Measurements from ENCODE around the gene ANO6. TPM values are rescaled to one million over a fixed set of nuclear protein-coding genes. Genes with fewer than 3 reads are reported as not detected.

Gene ANO6
- total and polyA plus RNA-seq, 2 of the 4 experiments (the other 2 are of a cell fraction), result 21.6 to 41.0 TPM

DNA sequence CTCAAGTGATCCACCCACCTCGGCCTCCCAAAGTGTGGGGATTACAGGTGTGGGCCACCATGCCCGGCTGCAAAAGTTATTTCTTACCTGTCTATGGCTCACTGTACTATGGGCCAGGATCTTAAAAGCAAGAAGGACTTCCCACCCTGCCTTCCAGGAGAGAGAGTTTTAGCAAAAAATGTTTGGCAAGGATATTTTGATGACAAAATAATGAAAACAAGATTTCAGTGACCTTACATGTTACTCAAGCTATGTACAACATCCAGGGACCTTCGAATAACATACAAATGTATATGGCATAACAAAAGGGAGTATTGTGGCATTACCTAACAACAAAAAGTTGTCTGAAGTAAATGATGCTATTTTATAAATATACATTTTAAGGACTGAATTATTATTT lies 55.1 kb downstream of the ANO6 start:
- no peak for DNase-seq
- Histone ChIP-seq H4K91ac (ENCODE audit: insufficient read depth, low read depth, low read length) (no peak overlapping the region), H2AK5ac (ENCODE audit: low read depth, low read length) (no peak overlapping the region), H2BK120ac (ENCODE audit: low read depth, low read length) (no peak overlapping the region), H3K9ac (ENCODE audit: low read depth, low read length) (no peak overlapping the region), H3K4me2 (ENCODE audit: low read depth, low read length) (no peak overlapping the region), H3K4me3 (ENCODE audit: insufficient read depth, low read depth, low read length) (no peak overlapping the region), H4K8ac (ENCODE audit: low read depth in 2 of 2, low read length in 2 of 2) (no peak overlapping the region), H2AFZ (replicated peaks; ENCODE audit: low read length, poor library complexity) (no peak overlapping the region), H2AK9ac (replicated peaks; ENCODE audit: low read depth, low read length, poor library complexity) (no peak overlapping the region), H3K4ac (ENCODE audit: low read depth, low read length) (no peak overlapping the region), H2BK20ac (ENCODE audit: low read depth, low read length) (no peak overlapping the region), H3K27ac (ENCODE audit: insufficient read depth, low read length) (no peak overlapping the region), H2BK15ac (ENCODE audit: low read depth, low read length) (no peak overlapping the region), H3K56ac (ENCODE audit: extremely low read depth, insufficient read depth, low read length) (no peak overlapping the region), H3K9me1 (ENCODE audit: insufficient read depth, low read length) (peaks cover 24% of the 10 kb centered on the region), H3K23ac (ENCODE audit: low read depth, low read length) (no peak overlapping the region), H4K20me1 (ENCODE audit: insufficient read depth, low read length) (peaks cover 18% of the 10 kb centered on the region; the same call in 1 of the 2 replicates), H3K36me3 (ENCODE audit: control insufficient read depth, insufficient read depth, low read length) (no peaks in the 10 kb centered on the region; the same call in 1 of the 2 replicates), H3K4me1 (ENCODE audit: control insufficient read depth, insufficient read depth, low read length) (peaks cover 20% of the 10 kb centered on the region), H3K79me1 (ENCODE audit: low read depth in 1 of 2, low read length in 2 of 2) (peaks cover 33 to 75% of the 10 kb centered on the region in 2 experiments), H2BK5ac (ENCODE audit: low read depth, low read length, poor library complexity, severe bottlenecking) (no peak overlapping the region), H3K14ac (replicated peaks; ENCODE audit: low read depth, low read length) (no peak overlapping the region), H3K27me3 (ENCODE audit: control insufficient read depth, insufficient read depth, low read length) (no peaks in the 10 kb centered on the region), H4K5ac (ENCODE audit: low read depth, low read length) (no peak overlapping the region), H3K9me3 (ENCODE audit: control insufficient read depth, insufficient read depth, low read length) (no peaks in the 10 kb centered on the region), H3K18ac (ENCODE audit: low read depth, low read length) (no peak overlapping the region)
- WGBS, 2 experiments (ENCODE audit: extremely low coverage in 2 of 2, insufficient read length in 1 of 2), result no CpG with 5 or more reads among the region's 3 CpGs
- ChIA-PET CTCF (no interaction called here), POLR2A (ENCODE audit: unreplicated experiment) (no interaction called here)
- no peak for TF ChIP-seq ELK1 (IDR thresholded peaks at IDR 0.05; ENCODE audit: borderline replicate concordance, low read depth, low read length)
- no peak for TF ChIP-seq BHLHE40 (IDR thresholded peaks at IDR 0.05; ENCODE audit: low read depth, low read length)
- TF ChIP-seq CHD1 (IDR thresholded peaks at IDR 0.05; ENCODE audit: low read depth, low read length), result no peak
- no peak for TF ChIP-seq MAFK (IDR thresholded peaks at IDR 0.05; ENCODE audit: low read depth, low read length)
- no peak for TF ChIP-seq SMC3 (IDR thresholded peaks at IDR 0.05; ENCODE audit: low read depth, low read length)
- no peak for TF ChIP-seq POLR2A (IDR thresholded peaks at IDR 0.05; ENCODE audit: low read depth, low read length)
- no peak for TF ChIP-seq CEBPB (IDR thresholded peaks at IDR 0.05; ENCODE audit: low read depth, low read length)
- dilution Hi-C loops (cut with HindIII; ENCODE audit: low sequenced_read_pairs, unreplicated experiment), result no loop called here
- in situ Hi-C loops (cut with MboI; ENCODE audit: low sequenced_read_pairs), result no loop called here
- BruUV-seq (replicated peaks), result no TSS peak
- intact Hi-C loops (cut with micrococcal nuclease), result loop anchor here (5.0 kb wide), 1 partner anchor 271 kb away; no protein-coding TSS in a partner anchor
- no peak for ATAC-seq (ENCODE audit: low read depth)

Measured in IMR-90 (cell line).